ENCODE results near the gene UBR4. TPM values are rescaled to one million over a fixed set of nuclear protein-coding genes. Genes with fewer than 3 reads are reported as not detected.

The UBR4 gene
- total and polyA plus RNA-seq, 2 experiments from 2014 or later, result 111 to 230 TPM

DNA sequence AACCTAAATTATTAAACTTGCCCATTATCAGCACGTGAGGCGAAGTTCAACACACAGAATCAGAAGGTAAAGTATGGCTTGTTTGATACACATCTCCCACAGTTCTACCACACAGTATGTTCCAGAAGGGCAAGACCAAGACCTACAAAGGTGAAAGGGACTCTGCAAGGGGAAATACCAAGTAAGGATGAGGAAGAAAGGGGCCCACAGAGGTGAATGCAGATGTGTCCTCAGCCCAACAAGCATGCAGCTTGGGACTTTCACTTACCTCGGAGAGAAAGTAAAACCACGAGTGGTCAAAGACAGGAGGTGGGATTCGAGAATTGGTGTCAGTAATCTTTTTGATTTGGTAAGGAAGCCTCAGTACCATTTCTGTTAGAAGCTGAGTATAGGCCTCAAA lies 85.8 kb downstream of the UBR4 start (continued):
- TF ChIP-seq, protein P1, sequence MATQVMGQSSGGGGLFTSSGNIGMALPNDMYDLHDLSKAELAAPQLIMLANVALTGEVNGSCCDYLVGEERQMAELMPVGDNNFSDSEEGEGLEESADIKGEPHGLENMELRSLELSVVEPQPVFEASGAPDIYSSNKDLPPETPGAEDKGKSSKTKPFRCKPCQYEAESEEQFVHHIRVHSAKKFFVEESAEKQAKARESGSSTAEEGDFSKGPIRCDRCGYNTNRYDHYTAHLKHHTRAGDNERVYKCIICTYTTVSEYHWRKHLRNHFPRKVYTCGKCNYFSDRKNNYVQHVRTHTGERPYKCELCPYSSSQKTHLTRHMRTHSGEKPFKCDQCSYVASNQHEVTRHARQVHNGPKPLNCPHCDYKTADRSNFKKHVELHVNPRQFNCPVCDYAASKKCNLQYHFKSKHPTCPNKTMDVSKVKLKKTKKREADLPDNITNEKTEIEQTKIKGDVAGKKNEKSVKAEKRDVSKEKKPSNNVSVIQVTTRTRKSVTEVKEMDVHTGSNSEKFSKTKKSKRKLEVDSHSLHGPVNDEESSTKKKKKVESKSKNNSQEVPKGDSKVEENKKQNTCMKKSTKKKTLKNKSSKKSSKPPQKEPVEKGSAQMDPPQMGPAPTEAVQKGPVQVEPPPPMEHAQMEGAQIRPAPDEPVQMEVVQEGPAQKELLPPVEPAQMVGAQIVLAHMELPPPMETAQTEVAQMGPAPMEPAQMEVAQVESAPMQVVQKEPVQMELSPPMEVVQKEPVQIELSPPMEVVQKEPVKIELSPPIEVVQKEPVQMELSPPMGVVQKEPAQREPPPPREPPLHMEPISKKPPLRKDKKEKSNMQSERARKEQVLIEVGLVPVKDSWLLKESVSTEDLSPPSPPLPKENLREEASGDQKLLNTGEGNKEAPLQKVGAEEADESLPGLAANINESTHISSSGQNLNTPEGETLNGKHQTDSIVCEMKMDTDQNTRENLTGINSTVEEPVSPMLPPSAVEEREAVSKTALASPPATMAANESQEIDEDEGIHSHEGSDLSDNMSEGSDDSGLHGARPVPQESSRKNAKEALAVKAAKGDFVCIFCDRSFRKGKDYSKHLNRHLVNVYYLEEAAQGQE (IDR thresholded peaks at IDR 0.05; ENCODE audit: unreplicated experiment), result no peak
- TF ChIP-seq EZH2phosphoT487 (IDR thresholded peaks at IDR 0.05; ENCODE audit: unreplicated experiment) (no peak), EZH2 (IDR thresholded peaks at IDR 0.05; ENCODE audit: low read depth, unreplicated experiment) (no peak), NANOG (IDR thresholded peaks at IDR 0.05; ENCODE audit: borderline replicate concordance) (no peak), POLR2AphosphoS5 (IDR thresholded peaks at IDR 0.05; ENCODE audit: low read depth) (no peak), CREB1 (CRISPR knock-in tag; IDR thresholded peaks at IDR 0.05; ENCODE audit: low read depth) (no peak)
- TF ChIP-seq, protein P2, sequence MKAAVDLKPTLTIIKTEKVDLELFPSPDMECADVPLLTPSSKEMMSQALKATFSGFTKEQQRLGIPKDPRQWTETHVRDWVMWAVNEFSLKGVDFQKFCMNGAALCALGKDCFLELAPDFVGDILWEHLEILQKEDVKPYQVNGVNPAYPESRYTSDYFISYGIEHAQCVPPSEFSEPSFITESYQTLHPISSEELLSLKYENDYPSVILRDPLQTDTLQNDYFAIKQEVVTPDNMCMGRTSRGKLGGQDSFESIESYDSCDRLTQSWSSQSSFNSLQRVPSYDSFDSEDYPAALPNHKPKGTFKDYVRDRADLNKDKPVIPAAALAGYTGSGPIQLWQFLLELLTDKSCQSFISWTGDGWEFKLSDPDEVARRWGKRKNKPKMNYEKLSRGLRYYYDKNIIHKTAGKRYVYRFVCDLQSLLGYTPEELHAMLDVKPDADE (IDR thresholded peaks at IDR 0.05), result no peak

DNA sequence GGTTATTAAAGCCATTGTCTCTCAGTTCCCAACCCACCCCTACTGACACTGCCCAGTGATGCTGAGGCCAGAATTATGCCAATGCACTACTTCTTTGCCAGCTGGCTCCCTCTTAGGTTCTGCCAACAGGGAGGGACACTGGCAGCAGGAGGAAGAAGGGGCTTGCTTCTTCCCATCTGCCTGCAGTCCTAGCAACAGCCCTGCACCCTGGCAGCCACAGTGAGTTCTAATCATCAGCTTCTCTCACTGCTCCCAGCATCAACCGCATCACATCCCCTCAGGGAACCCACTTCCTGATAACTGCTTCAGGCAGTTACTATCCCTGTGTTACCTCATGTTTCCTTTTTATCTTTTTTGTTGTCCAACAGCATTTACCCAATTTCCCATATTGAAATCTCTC lies 86.2 kb downstream of the UBR4 start:
- H3K36me3 Mint-ChIP-seq (ENCODE audit: low read depth), result peaks cover 99% of the 10 kb centered on the region
- no peak overlapping the region for H3K27ac Mint-ChIP-seq
- no peak for TF ChIP-seq JUNB (IDR thresholded peaks at IDR 0.05; ENCODE audit: unreplicated experiment)
- TF ChIP-seq, protein P1 (IDR thresholded peaks at IDR 0.05; ENCODE audit: unreplicated experiment), result no peak
- no peak for TF ChIP-seq ZNF331 (CRISPR knock-in tag; IDR thresholded peaks at IDR 0.05; ENCODE audit: low read depth)
- no peak for TF ChIP-seq ZNF114 (CRISPR knock-in tag; IDR thresholded peaks at IDR 0.05)
- no peak for TF ChIP-seq STAT1 (IDR thresholded peaks at IDR 0.05; ENCODE audit: unreplicated experiment)
- TF ChIP-seq, protein P2 (IDR thresholded peaks at IDR 0.05), result no peak
- no peak for TF ChIP-seq EZH2 (IDR thresholded peaks at IDR 0.05; ENCODE audit: low read depth, unreplicated experiment)
- no peak for TF ChIP-seq EZH2phosphoT487 (IDR thresholded peaks at IDR 0.05; ENCODE audit: unreplicated experiment)
- no peak for TF ChIP-seq POLR2AphosphoS5 (IDR thresholded peaks at IDR 0.05; ENCODE audit: low read depth)

More for the DNA sequence above, 86.2 kb downstream of the UBR4 start:
- no peak overlapping the region for H3K27ac ChIP-seq (ENCODE audit: low read depth)
- H3K4me3 ChIP-seq, result no peak overlapping the region
- ATAC-seq, result no peak
- H3K4me1 ChIP-seq (ENCODE audit: insufficient read depth), result no peaks in the 10 kb centered on the region
- H3F3A ChIP-seq (replicated peaks; ENCODE audit: low read depth), result 0 out of 2 replicates have a peak, but pooled peaks cover 3% of the 10 kb centered on the region
- Mint-ChIP-seq H3K9me3 (no peaks in the 10 kb centered on the region), H3K27me3 (ENCODE audit: insufficient read depth, low read depth, poor library complexity) (peaks cover 11% of the 10 kb centered on the region), H3K4me3 (no peak overlapping the region), H3K4me1 (no peaks in the 10 kb centered on the region; the same call in 2 of the 3 replicates)
- no peak overlapping the region for H3K4me2 ChIP-seq
- no peak for DNase-seq (ENCODE audit: low spot score)
- H3K36me3 ChIP-seq (ENCODE audit: insufficient read depth), result peaks cover 95% of the 10 kb centered on the region
- no peaks in the 10 kb centered on the region for H3K27me3 ChIP-seq (ENCODE audit: insufficient read depth)
- H2AFZ ChIP-seq, result no peak overlapping the region
- H3K79me2 ChIP-seq (replicated peaks; ENCODE audit: insufficient read depth), result no peaks in the 10 kb centered on the region; the same call in 1 of the 2 replicates
- no peaks in the 10 kb centered on the region for H3K9me2 ChIP-seq (ENCODE audit: insufficient read depth)
- peaks cover 30% of the 10 kb centered on the region for H4K20me1 ChIP-seq (replicated peaks; ENCODE audit: insufficient read depth)

Measured in GM23338 (cell line).